ENCODE results near the gene LSAMP.

LSAMP gene

GRCh38 chr3:115784739-115785536 is 660.3 kb downstream of the LSAMP start (continued):
- no peak for TF ChIP-seq ZNF518A (tag by site-specific recombination; conservative IDR thresholded peaks at IDR 0.05; ENCODE audit: low read depth)
- TF ChIP-seq ZNF610 (tag by site-specific recombination; IDR thresholded peaks at IDR 0.05; ENCODE audit: borderline replicate concordance), result no peak; the same call in 1 of the 2 replicates
- no peak for TF ChIP-seq ZNF645 (tag by site-specific recombination; IDR thresholded peaks at IDR 0.05)
- no peak for TF ChIP-seq ZNF37A (tag by site-specific recombination; IDR thresholded peaks at IDR 0.05)
- TF ChIP-seq ZNF48 (tag by site-specific recombination; IDR thresholded peaks at IDR 0.05), result no peak
- peak; percentile 11; the same call in 1 of the 2 replicates for TF ChIP-seq ZNF654 (tag by site-specific recombination; IDR thresholded peaks at IDR 0.05; ENCODE audit: low read depth)
- no peak for TF ChIP-seq ZNF658 (tag by site-specific recombination; IDR thresholded peaks at IDR 0.05)
- TF ChIP-seq ZNF114 (tag by site-specific recombination; IDR thresholded peaks at IDR 0.05), result no peak
- TF ChIP-seq, protein P1, sequence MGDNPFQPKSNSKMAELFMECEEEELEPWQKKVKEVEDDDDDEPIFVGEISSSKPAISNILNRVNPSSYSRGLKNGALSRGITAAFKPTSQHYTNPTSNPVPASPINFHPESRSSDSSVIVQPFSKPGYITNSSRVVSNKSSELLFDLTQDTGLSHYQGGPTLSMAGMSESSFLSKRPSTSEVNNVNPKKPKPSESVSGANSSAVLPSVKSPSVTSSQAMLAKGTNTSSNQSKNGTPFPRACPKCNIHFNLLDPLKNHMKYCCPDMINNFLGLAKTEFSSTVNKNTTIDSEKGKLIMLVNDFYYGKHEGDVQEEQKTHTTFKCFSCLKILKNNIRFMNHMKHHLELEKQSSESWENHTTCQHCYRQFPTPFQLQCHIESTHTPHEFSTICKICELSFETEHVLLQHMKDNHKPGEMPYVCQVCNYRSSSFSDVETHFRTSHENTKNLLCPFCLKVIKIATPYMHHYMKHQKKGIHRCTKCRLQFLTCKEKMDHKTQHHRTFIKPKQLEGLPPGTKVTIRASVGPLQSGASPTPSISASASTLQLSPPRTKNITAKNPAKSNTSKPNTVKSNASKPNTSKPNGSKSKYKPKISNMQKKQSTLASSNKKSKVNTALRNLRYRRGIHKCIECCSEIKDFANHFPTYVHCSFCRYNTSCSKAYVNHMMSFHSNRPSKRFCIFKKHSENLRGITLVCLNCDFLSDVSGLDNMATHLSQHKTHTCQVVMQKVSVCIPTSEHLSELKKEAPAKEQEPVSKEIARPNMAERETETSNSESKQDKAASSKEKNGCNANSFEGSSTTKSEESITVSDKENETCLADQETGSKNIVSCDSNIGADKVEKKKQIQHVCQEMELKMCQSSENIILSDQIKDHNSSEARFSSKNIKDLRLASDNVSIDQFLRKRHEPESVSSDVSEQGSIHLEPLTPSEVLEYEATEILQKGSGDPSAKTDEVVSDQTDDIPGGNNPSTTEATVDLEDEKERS (tag by site-specific recombination; IDR thresholded peaks at IDR 0.05), result no peak
- no peak for TF ChIP-seq ZNF664 (tag by site-specific recombination; IDR thresholded peaks at IDR 0.05)
- TF ChIP-seq ZNF146 (tag by site-specific recombination; IDR thresholded peaks at IDR 0.05), result no peak
- peak; percentile 87 for TF ChIP-seq ZNF366 (tag by site-specific recombination; conservative IDR thresholded peaks at IDR 0.05)
- TF ChIP-seq ZEB2 (tag by site-specific recombination; IDR thresholded peaks at IDR 0.05), result no peak; the same call in 1 of the 2 replicates
- TF ChIP-seq ZNF10 (tag by site-specific recombination; IDR thresholded peaks at IDR 0.05), result 0 out of 2 replicates have a peak, but pooled peaks have one; percentile 2
- no peak; the same call in 1 of the 2 replicates for TF ChIP-seq CTCF (tag by site-specific recombination; IDR thresholded peaks at IDR 0.05)
- no peak for TF ChIP-seq ZNF202 (tag by site-specific recombination; IDR thresholded peaks at IDR 0.05; ENCODE audit: borderline replicate concordance)
- no peak for TF ChIP-seq ZNF211 (tag by site-specific recombination; IDR thresholded peaks at IDR 0.05; ENCODE audit: low read depth)
- no peak; the same call in 1 of the 2 replicates for TF ChIP-seq ZNF24 (tag by site-specific recombination; IDR thresholded peaks at IDR 0.05)
- no peak for TF ChIP-seq ZNF26 (tag by site-specific recombination; IDR thresholded peaks at IDR 0.05)
- no peak for TF ChIP-seq ZNF792 (tag by site-specific recombination; IDR thresholded peaks at IDR 0.05)
- TF ChIP-seq ZNF76 (tag by site-specific recombination; IDR thresholded peaks at IDR 0.05; ENCODE audit: borderline replicate concordance, low read depth), result peak; percentile 79; the same call in 1 of the 2 replicates
- TF ChIP-seq ZNF791 (tag by site-specific recombination; IDR thresholded peaks at IDR 0.05), result no peak
- no peak for TF ChIP-seq ZNF354C (tag by site-specific recombination; IDR thresholded peaks at IDR 0.05; ENCODE audit: borderline replicate concordance, low read depth)
- TF ChIP-seq KLF9 (tag by site-specific recombination; IDR thresholded peaks at IDR 0.05; ENCODE audit: low read depth), result peak; percentile 37; the same call in 1 of the 2 replicates
- no peak for TF ChIP-seq REPIN1 (tag by site-specific recombination; IDR thresholded peaks at IDR 0.05; ENCODE audit: low read depth)
- no peak for TF ChIP-seq KLF10 (tag by site-specific recombination; IDR thresholded peaks at IDR 0.05)
- TF ChIP-seq ZNF132 (tag by site-specific recombination; IDR thresholded peaks at IDR 0.05; ENCODE audit: borderline replicate concordance), result no peak
